ENCODE results near the gene PAQR8.

- TF ChIP-seq CTCF (IDR thresholded peaks at IDR 0.05) (no peak), POLR2AphosphoS5 (IDR thresholded peaks at IDR 0.05) (no peak)
Measured at GRCh38 chr6:52360601-52361413, 1.1 kb upstream of the PAQR8 start.

All from transverse colon (tissue), 4 donors.